ENCODE measurements around the gene FOXN1. TPM values are rescaled to one million over a fixed set of nuclear protein-coding genes. Genes with fewer than 3 reads are reported as not detected.
A peak's percentile ranks its signal among the peaks of the same experiment; 100 is the strongest.
"Not testable (repeated sequence)": the region's sequence is repeated elsewhere in the genome, so short reads cannot be mapped to it uniquely, and the experiment has no call there.

FOXN1 gene
- total RNA-seq, 3 donors from 2014 or later: 0.29 TPM; not detected in 2

GRCh38 chr17:28574526-28574925 is 68.4 kb downstream of the FOXN1 start:
- Histone ChIP-seq H3K4me1 (no peaks in the 10 kb centered on the region), H3K4me3 (no peak overlapping the region), H3K27me3 (no peaks in the 10 kb centered on the region), H3K27ac (no peak overlapping the region), H3K9me3 (no peaks in the 10 kb centered on the region), H3K36me3 (no peaks in the 10 kb centered on the region)
- no peak for DNase-seq (ENCODE audit: low spot score in 2 of 2)
- TF ChIP-seq POLR2AphosphoS5 (IDR thresholded peaks at IDR 0.05): no peak
- TF ChIP-seq POLR2A (IDR thresholded peaks at IDR 0.05): no peak
- no peak for TF ChIP-seq CTCF (IDR thresholded peaks at IDR 0.05)
- intact Hi-C loops (cut with DNase I; ENCODE audit: low total_unique reads): no loop called here

GRCh38 chr17:28575126-28575795 is 69.1 kb downstream of the FOXN1 start:
- Histone ChIP-seq H3K4me1 (no peaks in the 10 kb centered on the region), H3K9me3 (no peaks in the 10 kb centered on the region), H3K36me3 (no peaks in the 10 kb centered on the region), H3K4me3 (no peak overlapping the region), H3K27ac (no peak overlapping the region), H3K27me3 (no peaks in the 10 kb centered on the region)
- TF ChIP-seq POLR2AphosphoS5 (IDR thresholded peaks at IDR 0.05) (no peak), POLR2A (IDR thresholded peaks at IDR 0.05) (no peak), CTCF (IDR thresholded peaks at IDR 0.05) (no peak)
- no peak for DNase-seq (ENCODE audit: low spot score in 2 of 2)
- intact Hi-C loops (cut with DNase I; ENCODE audit: low total_unique reads): no loop called here

GRCh38 chr17:28576016-28576415 is 69.9 kb downstream of the FOXN1 start:
- H3K27ac ChIP-seq; H3K36me3 ChIP-seq; H3K9me3 ChIP-seq; intact Hi-C loops (cut with DNase I; ENCODE audit: low total_unique reads); DNase-seq (ENCODE audit: low spot score in 2 of 2); H3K27me3 ChIP-seq; H3K4me1 ChIP-seq: not testable (repeated sequence)
- peak overlapping the region in 2 of 3 donors; percentile 11 to 12 for H3K4me3 ChIP-seq

DNA sequence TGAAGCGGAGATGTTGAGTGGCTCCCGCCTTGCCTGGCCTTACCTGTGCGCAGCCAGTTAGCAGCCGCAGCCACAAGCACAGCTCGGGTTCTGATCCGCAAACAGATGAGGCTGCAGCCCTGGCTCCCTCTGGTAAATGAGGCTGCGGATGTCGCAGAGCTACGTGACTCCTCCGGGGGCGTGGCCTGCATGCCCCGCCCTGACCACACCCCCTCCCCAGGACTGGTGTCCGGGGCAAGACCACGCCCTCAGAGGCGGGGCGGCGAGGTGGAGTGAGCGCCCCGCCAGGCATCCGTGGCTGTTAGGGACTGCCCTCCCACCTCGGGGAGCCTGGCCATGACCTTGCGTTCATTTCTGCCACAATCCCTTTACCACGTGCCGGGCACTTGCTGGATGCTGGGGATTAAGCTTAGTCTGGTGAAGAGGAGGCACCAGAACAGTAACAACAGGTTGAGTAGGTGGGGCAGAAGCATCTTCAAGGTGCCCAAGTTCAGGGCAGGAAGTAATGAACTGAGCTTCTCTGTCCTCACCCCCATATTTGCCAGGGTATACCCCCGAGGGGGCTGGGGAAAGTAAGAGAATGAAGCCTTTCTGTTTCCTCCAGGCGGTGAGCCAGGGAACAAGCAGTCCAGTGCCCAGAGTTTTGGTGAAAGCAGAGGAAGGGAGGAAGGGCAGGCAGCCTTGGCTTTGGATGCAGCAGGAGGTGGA is 70.8 kb downstream of the FOXN1 start, which contains the start of gene ALDOC:
Gene ALDOC (minus strand): TSS at position 138 of the 708 bp plus-strand sequence. CDS start 1,363 bp downstream, outside the sequence.
- H3K27me3 ChIP-seq: no peaks in the 10 kb centered on the region
- H3K9me3 ChIP-seq: no peaks in the 10 kb centered on the region
- peak; percentile 93 to 96 for DNase-seq (ENCODE audit: low spot score in 2 of 2)
- intact Hi-C loops (cut with DNase I; ENCODE audit: low total_unique reads): no loop called here
- H3K27ac ChIP-seq: peak within 1 kb of the TSS; percentile 56 to 76
- H3K4me3 ChIP-seq: peak within 1 kb of the TSS; percentile 0 to 64 (median 42)
- no peaks in the 10 kb centered on the region for H3K36me3 ChIP-seq
- H3K4me1 ChIP-seq: no peaks in the 10 kb centered on the region
- TF ChIP-seq POLR2A (IDR thresholded peaks at IDR 0.05): peak; percentile 31
- TF ChIP-seq CTCF (IDR thresholded peaks at IDR 0.05): no peak
- peak; percentile 48 to 76 (median 53) for TF ChIP-seq POLR2AphosphoS5 (IDR thresholded peaks at IDR 0.05)

DNA sequence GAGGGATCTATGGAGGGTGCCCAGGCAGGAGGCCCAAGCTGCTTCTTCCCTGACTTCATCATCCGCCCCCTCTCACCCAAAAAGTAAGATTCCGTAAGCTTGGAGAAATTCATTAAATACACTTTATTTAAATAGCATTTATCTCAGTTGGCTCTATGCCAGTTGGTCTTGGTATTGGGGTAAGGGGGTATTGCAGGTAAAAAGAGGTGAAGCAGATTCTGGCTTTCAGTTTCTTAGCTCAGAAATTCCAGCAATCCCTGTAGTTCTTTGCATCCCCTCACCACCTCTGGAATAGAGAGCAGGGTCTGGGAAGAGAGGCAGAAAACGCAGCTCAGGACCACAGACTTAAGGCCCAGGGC is 71.3 kb downstream of the FOXN1 start:
- Histone ChIP-seq H3K4me3 (peak overlapping the region in 1 of 3 donors; percentile 64), H3K4me1 (no peaks in the 10 kb centered on the region), H3K9me3 (no peaks in the 10 kb centered on the region), H3K36me3 (no peaks in the 10 kb centered on the region), H3K27me3 (no peaks in the 10 kb centered on the region), H3K27ac (peak overlapping the region; percentile 56 to 76)
- intact Hi-C loops (cut with DNase I; ENCODE audit: low total_unique reads): no loop called here
- no peak for TF ChIP-seq CTCF (IDR thresholded peaks at IDR 0.05)
- TF ChIP-seq POLR2A (IDR thresholded peaks at IDR 0.05): no peak
- no peak for TF ChIP-seq POLR2AphosphoS5 (IDR thresholded peaks at IDR 0.05)
- no peak for DNase-seq (ENCODE audit: low spot score in 2 of 2)
